PC-9 (cell line): ENCODE measurements around the gene LRRC4C. TPM values are rescaled to one million over a fixed set of nuclear protein-coding genes. Genes with fewer than 3 reads are reported as not detected.

Experiments
- BruUV-seq: library from RNA; stranded (reverse); fragments of 400-500 nt; replicated peaks from 2 replicates; lab custom pipeline; 2021; lab: Mats Ljungman, UMichigan
- CTCF ChIA-PET: fragments of 300-600 bp; sonication (Branson Sonifier 250); formaldehyde crosslinking; loops from one replicate; lab custom pipeline; 2022; ENCODE audit warnings: antibody characterized with exemption; lab: Charles Lee
- POLR2A ChIA-PET: fragments of 300-600 bp; sonication (Branson Sonifier 250); formaldehyde crosslinking; loops from one replicate; lab custom pipeline; 2022; ENCODE audit warnings: antibody characterized with exemption; ENCODE audit not compliant: unreplicated experiment; lab: Charles Lee
- DNase-seq, 2 experiments: peaks; one replicate each; pipeline versions ENCODE4 v3.0.0 to v3.0.0-alpha.2; 2015 to 2022; ENCODE audit warnings: mixed read lengths in 1 of 2
- H2AFZ ChIP-seq: fragments of 200-600 bp; sonication (generic); 2 replicates; pipeline ENCODE4 v1.8.1; 2017; ENCODE audit warnings: antibody characterized with exemption
- H3F3A ChIP-seq: fragments of 200-600 bp; sonication (generic); 2 replicates; pipeline ENCODE4 v1.8.1; 2017; ENCODE audit warnings: antibody characterized with exemption, mild to moderate bottlenecking, low read depth; ENCODE audit not compliant: insufficient read depth
- H3K27ac ChIP-seq: fragments of 200-600 bp; sonication (generic); 2 replicates; pipeline ENCODE4 v1.6.1; 2016; ENCODE audit warnings: mixed run types
- H3K27me3 ChIP-seq: fragments of 200-600 bp; sonication (generic); 2 replicates; pipeline ENCODE4 v1.6.1; 2016; ENCODE audit warnings: low read depth, mixed run types; ENCODE audit not compliant: insufficient read depth
- H3K36me3 ChIP-seq: fragments of 200-600 bp; sonication (generic); 2 replicates; pipeline ENCODE4 v1.6.1; 2016; ENCODE audit warnings: low read depth, mixed run types
- H3K4me1 ChIP-seq: fragments of 200-600 bp; sonication (generic); replicated peaks from 2 replicates; pipeline ENCODE4 v1.6.1; 2016; ENCODE audit warnings: mixed run types; ENCODE audit not compliant: insufficient read depth
- H3K4me2 ChIP-seq: fragments of 200-600 bp; sonication (generic); 2 replicates; pipeline ENCODE4 v1.6.1; 2017; ENCODE audit warnings: mixed run types
- H3K4me3 ChIP-seq: fragments of 200-600 bp; sonication (generic); 2 replicates; pipeline ENCODE4 v1.6.1; 2016; ENCODE audit warnings: mixed run types
- H3K79me2 ChIP-seq: fragments of 200-600 bp; sonication (generic); 2 replicates; pipeline ENCODE4 v1.6.1; 2017; ENCODE audit warnings: low read depth, mixed run types
- H3K9me2 ChIP-seq: fragments of 200-600 bp; sonication (generic); 2 replicates; pipeline ENCODE4 v1.8.1; 2017; ENCODE audit warnings: mild to moderate bottlenecking; ENCODE audit not compliant: insufficient read depth
- H3K9me3 ChIP-seq: fragments of 200-600 bp; sonication (generic); 2 replicates; pipeline ENCODE4 v1.8.1; 2016; ENCODE audit warnings: low read depth; ENCODE audit not compliant: insufficient read depth
- H4K20me1 ChIP-seq: fragments of 200-600 bp; sonication (generic); 2 replicates; pipeline ENCODE4 v1.8.1; 2017; ENCODE audit not compliant: insufficient read depth
- CTCF ChIP-seq: fragments of 200-600 bp; sonication (generic); conservative IDR thresholded peaks from 2 replicates; pipeline ENCODE4 v1.6.1; 2017; ENCODE audit warnings: mixed run types, antibody characterized with exemption, mild to moderate bottlenecking, moderate library complexity
- EZH2 ChIP-seq: fragments of 200-600 bp; sonication (generic); IDR thresholded peaks from 2 replicates; pipeline ENCODE4 v1.8.0; 2017; ENCODE audit warnings: antibody characterized with exemption, low read depth
- intact Hi-C: fragments of 100-400 bp; cut with micrococcal nuclease; formaldehyde crosslinking; loops from one replicate; pipeline ENCODE4 v1.10.0; 2022; ENCODE audit not compliant: unreplicated experiment
- total RNA-seq: library from RNA; stranded (reverse); gene quantifications from 2 replicates; pipeline ENCODE4 v1.2.3, GENCODE V29; 2021

Gene LRRC4C
- total RNA-seq, 1 experiment from 2014 or later = not detected

GRCh38 chr11:40190294-40190693, 1269.2 kb downstream of the LRRC4C start:
- CTCF ChIA-PET = no interaction called here
- Histone ChIP-seq H3K9me3 (no peaks in the 10 kb centered on the region), H3F3A (no peaks in the 10 kb centered on the region), H2AFZ (no peak overlapping the region), H3K4me2 (no peak overlapping the region), H3K9me2 (no peaks in the 10 kb centered on the region), H3K79me2 (no peaks in the 10 kb centered on the region), H3K4me3 (no peak overlapping the region), H3K27ac (no peak overlapping the region), H3K27me3 (0 out of 2 replicates have a peak, but pooled peaks cover 3% of the 10 kb centered on the region), H3K36me3 (no peaks in the 10 kb centered on the region), H4K20me1 (no peaks in the 10 kb centered on the region; the same call in 1 of the 2 replicates), H3K4me1 (no peaks in the 10 kb centered on the region)
- POLR2A ChIA-PET = no interaction called here
- BruUV-seq = no TSS peak
- no peak for DNase-seq
- TF ChIP-seq EZH2 (no peak), CTCF (no peak)
- intact Hi-C loops = no loop called here

DNA sequence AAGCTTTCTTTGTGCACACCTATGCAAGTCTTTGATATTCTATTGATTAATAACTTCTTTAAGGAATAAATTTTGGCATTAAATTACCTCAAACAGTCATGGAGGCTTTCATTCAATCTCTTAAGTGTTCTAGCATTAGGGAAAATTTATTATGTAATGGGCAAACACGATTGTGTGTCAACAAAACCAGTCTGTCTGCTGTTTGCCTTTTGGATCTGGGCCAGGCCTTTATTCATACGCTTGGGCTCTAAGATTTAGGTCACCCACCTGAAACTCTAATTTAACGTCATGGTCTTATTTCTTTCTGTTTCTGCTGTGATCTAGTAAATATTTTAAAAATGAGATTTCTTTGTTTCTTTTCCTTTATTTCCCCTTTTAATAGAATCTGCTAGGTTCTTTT, 1270.6 kb downstream of the LRRC4C start:
- Histone ChIP-seq H3K27ac (no peak overlapping the region), H3K4me1 (no peaks in the 10 kb centered on the region), H3K4me3 (no peak overlapping the region), H3K9me2 (no peaks in the 10 kb centered on the region), H4K20me1 (no peaks in the 10 kb centered on the region; the same call in 1 of the 2 replicates), H3K9me3 (no peaks in the 10 kb centered on the region), H3K36me3 (no peaks in the 10 kb centered on the region), H3K27me3 (no peaks in the 10 kb centered on the region), H3K79me2 (no peaks in the 10 kb centered on the region), H3F3A (no peaks in the 10 kb centered on the region), H3K4me2 (no peak overlapping the region), H2AFZ (no peak overlapping the region)
- DNase-seq = no peak
- ChIA-PET POLR2A (no interaction called here), CTCF (no interaction called here)
- BruUV-seq = no TSS peak
- intact Hi-C loops = no loop called here
- no peak for TF ChIP-seq EZH2
- TF ChIP-seq CTCF = no peak

- H3K4me3 ChIP-seq = no peak overlapping the region
- no peak for TF ChIP-seq CTCF
- TF ChIP-seq EZH2 = no peak
- POLR2A ChIA-PET = no interaction called here
- CTCF ChIA-PET = no interaction called here
- H2AFZ ChIP-seq = no peak overlapping the region
- no peaks in the 10 kb centered on the region for H3K27me3 ChIP-seq
- no TSS peak for BruUV-seq
- DNase-seq = no peak
- H3K36me3 ChIP-seq = no peaks in the 10 kb centered on the region
- no peaks in the 10 kb centered on the region for H3K9me2 ChIP-seq
- H3K27ac ChIP-seq = no peak overlapping the region
- H3K4me1 ChIP-seq = no peaks in the 10 kb centered on the region
- no peaks in the 10 kb centered on the region for H3K9me3 ChIP-seq
- no peak overlapping the region for H3K4me2 ChIP-seq
- no peaks in the 10 kb centered on the region for H3F3A ChIP-seq
- H4K20me1 ChIP-seq = no peaks in the 10 kb centered on the region; the same call in 1 of the 2 replicates
- intact Hi-C loops = no loop called here
- H3K79me2 ChIP-seq = no peaks in the 10 kb centered on the region
These were observed 1272.2 kb downstream of the LRRC4C start for GRCh38 chr11:40187295-40187694.
